Measurements from ENCODE around the gene THAP3.

The THAP3 gene

GRCh38 chr1:6624710-6625583 lies at the start of gene THAP3:
TSS of gene THAP3 (plus strand) at chr1:6624868. CDS start at chr1:6625219, 351 bp downstream.
- TF ChIP-seq POLR2A (IDR thresholded peaks at IDR 0.05; ENCODE audit: low read depth, low read length): no peak

GRCh38 chr1:6577831-6578525 lies 46.7 kb upstream of the THAP3 start:
- DNase-seq (ENCODE audit: insufficient read length, low spot score) (no peak), FAIRE-seq (no peak)

More at GRCh38 chr1:6624710-6625583, at the start of gene THAP3:
- FAIRE-seq (peak; percentile 73), DNase-seq (ENCODE audit: insufficient read length, low spot score) (peak; percentile 89)

DNA sequence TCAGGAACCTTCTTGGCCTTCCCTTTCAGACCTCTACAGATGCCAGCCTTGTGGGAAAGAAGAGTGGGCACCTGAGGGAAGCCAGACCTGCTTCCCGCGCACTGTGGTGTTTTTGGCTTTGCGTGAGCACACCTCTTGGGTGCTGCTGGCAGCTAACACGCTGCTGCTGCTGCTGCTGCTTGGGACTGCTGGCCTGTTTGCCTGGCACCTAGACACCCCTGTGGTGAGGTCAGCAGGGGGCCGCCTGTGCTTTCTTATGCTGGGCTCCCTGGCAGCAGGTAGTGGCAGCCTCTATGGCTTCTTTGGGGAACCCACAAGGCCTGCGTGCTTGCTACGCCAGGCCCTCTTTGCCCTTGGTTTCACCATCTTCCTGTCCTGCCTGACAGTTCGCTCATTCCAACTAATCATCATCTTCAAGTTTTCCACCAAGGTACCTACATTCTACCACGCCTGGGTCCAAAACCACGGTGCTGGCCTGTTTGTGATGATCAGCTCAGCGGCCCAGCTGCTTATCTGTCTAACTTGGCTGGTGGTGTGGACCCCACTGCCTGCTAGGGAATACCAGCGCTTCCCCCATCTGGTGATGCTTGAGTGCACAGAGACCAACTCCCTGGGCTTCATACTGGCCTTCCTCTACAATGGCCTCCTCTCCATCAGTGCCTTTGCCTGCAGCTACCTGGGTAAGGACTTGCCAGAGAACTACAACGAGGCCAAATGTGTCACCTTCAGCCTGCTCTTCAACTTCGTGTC lies 45.9 kb upstream of the THAP3 start:
- no peak for TF ChIP-seq POLR2A (IDR thresholded peaks at IDR 0.05; ENCODE audit: low read depth, low read length)
- DNase-seq (ENCODE audit: insufficient read length, low spot score) (no peak), FAIRE-seq (no peak)

More at GRCh38 chr1:6577831-6578525, 46.7 kb upstream of the THAP3 start:
- TF ChIP-seq POLR2A (IDR thresholded peaks at IDR 0.05; ENCODE audit: low read depth, low read length): no peak

- DNase-seq (ENCODE audit: insufficient read length, low spot score) (peak; percentile 94), FAIRE-seq (peak; percentile 82)
- TF ChIP-seq POLR2A (IDR thresholded peaks at IDR 0.05; ENCODE audit: low read depth, low read length): peak; percentile 94
Measured at GRCh38 chr1:6579374-6580118, 45.1 kb upstream of the THAP3 start, which contains the start of gene ZBTB48. TSS of gene ZBTB48 (plus strand) at chr1:6579994. CDS start at chr1:6580610, 616 bp downstream.

- no peak for TF ChIP-seq POLR2A (IDR thresholded peaks at IDR 0.05; ENCODE audit: low read depth, low read length)
- FAIRE-seq (no peak), DNase-seq (ENCODE audit: insufficient read length, low spot score) (no peak)
Measured at GRCh38 chr1:6580119-6580592, 44.5 kb upstream of the THAP3 start.

- no peak for DNase-seq (ENCODE audit: insufficient read length, low spot score)
- TF ChIP-seq POLR2A (IDR thresholded peaks at IDR 0.05; ENCODE audit: low read depth, low read length): no peak
- no peak for FAIRE-seq
Measured at GRCh38 chr1:6580593-6581409, 43.9 kb upstream of the THAP3 start.

DNA sequence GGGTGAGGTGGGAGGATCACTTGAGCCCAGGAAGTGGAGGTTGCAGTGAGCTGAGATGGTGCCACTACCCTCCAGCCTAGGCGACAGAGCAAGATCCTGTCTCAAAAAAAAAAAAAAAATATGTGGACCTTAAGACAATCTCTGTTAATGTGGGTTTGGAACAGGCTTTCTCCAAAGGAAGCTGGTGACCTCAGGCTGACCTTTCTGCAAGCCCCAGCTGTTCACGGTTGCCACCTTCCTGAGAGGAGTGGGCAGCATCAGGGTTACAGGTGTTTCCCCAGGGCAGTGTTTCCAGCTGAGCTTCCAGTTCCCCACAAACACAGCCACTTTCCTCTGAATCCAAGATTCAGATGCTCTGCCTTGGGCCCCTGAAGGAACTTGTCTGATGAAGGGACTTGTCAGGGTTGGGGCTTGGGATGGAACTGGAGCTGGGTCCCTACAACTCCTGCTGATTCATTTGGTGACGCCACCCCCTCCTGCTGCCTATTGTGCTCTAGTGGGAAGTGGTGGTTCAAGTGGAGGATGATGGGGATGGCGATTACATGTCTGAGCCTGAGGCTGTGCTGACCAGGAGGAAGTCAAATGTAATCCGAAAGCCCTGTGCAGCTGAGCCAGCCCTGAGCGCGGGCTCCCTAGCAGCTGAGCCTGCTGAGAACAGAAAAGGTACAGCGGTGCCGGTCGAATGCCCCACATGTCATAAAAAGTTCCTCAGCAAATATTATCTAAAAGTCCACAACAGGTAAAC lies 42.9 kb upstream of the THAP3 start:
- DNase-seq (ENCODE audit: insufficient read length, low spot score) (no peak), FAIRE-seq (no peak)
- TF ChIP-seq POLR2A (IDR thresholded peaks at IDR 0.05; ENCODE audit: low read depth, low read length): no peak

GRCh38 chr1:6582370-6582769 lies 42.3 kb upstream of the THAP3 start:
- DNase-seq (ENCODE audit: insufficient read length, low spot score): no peak
- TF ChIP-seq POLR2A (IDR thresholded peaks at IDR 0.05; ENCODE audit: low read depth, low read length): no peak
- no peak for FAIRE-seq

DNA sequence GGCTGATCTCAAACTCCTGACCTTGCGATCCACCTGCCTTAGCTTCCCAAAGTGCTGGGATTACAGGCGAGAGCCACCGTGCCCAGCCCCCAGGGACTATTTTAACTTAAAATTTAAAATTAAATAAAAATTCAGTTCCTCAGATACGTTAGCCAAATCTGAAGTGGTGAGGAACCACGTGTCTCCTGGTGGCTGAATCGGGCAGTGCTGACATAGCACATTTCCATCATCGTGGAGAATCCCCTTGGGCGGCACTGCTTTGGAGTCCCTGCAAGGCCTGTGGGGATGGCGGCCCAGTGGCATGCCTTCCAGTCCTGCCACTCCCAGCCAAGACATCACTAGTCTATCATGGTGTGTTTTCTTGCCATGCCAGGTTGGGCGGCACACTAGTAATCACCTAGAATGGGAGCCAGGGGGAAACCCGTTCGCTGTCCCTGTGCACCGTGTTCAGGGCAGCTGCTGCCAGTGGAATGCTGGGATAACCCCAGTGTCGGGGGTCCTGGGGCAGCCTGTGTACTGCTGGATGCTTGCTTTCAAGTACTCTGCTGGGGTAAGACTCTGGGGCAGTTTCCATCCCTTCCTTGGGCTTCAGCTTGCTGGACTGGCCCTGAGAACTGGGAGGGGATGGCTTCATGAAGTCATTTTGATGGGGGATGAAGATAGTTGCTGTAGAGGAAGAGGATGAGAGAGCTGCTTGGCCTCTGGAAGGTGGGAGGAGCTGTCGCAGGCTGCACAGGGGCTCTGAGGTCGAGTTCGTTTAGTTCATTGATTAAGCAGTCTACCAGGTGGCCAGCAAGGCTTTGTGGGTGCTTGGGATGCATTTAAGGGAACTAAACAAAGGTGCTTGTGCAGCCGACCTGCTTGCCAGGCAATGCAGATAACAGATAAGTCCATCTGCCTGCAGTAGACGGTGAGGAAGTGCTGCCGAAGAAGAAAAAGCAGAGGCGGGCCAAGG lies 40.3 kb upstream of the THAP3 start:
- no peak for TF ChIP-seq POLR2A (IDR thresholded peaks at IDR 0.05; ENCODE audit: low read depth, low read length)
- FAIRE-seq: no peak
- no peak for DNase-seq (ENCODE audit: insufficient read length, low spot score)

DNA sequence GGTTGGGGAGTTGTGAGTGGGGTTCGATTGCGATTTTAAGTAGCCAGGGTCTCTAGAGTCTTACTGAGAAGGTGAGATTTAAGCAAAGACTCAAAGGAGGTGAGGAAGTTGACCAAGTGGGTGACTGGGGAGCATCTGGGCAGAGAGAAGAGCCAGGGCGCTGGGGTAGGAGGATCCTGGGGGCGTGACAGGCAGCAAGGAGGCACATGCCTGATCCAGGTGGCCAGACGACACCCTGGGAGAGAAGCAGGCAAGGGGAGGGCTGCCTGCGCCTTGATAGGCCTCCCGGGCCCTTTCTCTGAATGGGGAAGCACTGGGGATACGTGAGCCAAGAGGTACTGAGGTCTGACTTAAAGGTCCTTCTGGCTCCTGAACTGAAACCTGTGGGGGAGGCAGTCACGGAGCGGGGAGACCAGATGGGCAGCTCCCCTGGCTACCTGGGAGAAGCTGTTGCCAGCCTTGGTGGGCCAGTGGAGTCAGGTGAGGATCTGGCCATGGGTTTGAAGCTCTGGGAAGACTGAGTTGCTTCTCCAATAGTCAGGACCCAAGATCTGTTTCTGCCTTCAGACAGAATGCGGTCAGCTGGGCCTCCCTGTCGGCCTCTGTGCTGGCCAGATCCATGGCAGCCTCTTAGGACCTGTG lies 39.5 kb upstream of the THAP3 start:
- no peak for DNase-seq (ENCODE audit: insufficient read length, low spot score)
- no peak for TF ChIP-seq POLR2A (IDR thresholded peaks at IDR 0.05; ENCODE audit: low read depth, low read length)
- no peak for FAIRE-seq
